HepG2 (cell line): ENCODE results near the gene C2.

Source experiments
- ATF1 ChIP-seq: IDR thresholded peaks from 2 replicates; pipeline ENCODE4 v1.6.1; 2016; ENCODE audit warnings: mild to moderate bottlenecking, control low read depth
- FOSL1 ChIP-seq: sonication (generic); formaldehyde crosslinking; IDR thresholded peaks from 2 replicates; pipeline ENCODE4 v1.9.0; 2021; ENCODE audit warnings: missing genetic modification reagents, borderline replicate concordance
- HDAC2 ChIP-seq: sonication (generic); formaldehyde crosslinking; IDR thresholded peaks from 2 replicates; pipeline ENCODE4 v1.4.0; 2020; ENCODE audit warnings: missing genetic modification reagents
- MAFF ChIP-seq: IDR thresholded peaks from 2 replicates; pipeline ENCODE4 v1.6.1; 2011; ENCODE audit warnings: low read depth, low read length, improper control_type of control experiment
- NAIF1 ChIP-seq: sonication (generic); formaldehyde crosslinking; IDR thresholded peaks from 2 replicates; pipeline ENCODE4 v1.5.0; 2020; ENCODE audit warnings: mild to moderate bottlenecking, missing genetic modification reagents, borderline replicate concordance
- POLR2A ChIP-seq, 2 experiments: IDR thresholded peaks; 2 replicates each; pipeline ENCODE4 v1.6.1; 2011; ENCODE audit warnings: low read depth in 2 of 2, low read length in 2 of 2, mild to moderate bottlenecking in 1 of 2, moderate library complexity in 1 of 2; ENCODE audit not compliant: insufficient read depth in 1 of 2
- SIN3B ChIP-seq: fragments of 150-350 bp; IDR thresholded peaks from 2 replicates; pipeline ENCODE4 v1.6.1; 2014; ENCODE audit warnings: low read length
- SNRNP70 ChIP-seq: fragments of 200-400 bp; formaldehyde crosslinking; IDR thresholded peaks from 2 replicates; pipeline ENCODE4 v1.6.1; 2017; ENCODE audit warnings: mild to moderate bottlenecking, low read depth, low read length, moderate library complexity
- ZNF367 ChIP-seq: sonication (generic); formaldehyde crosslinking; IDR thresholded peaks from 2 replicates; pipeline ENCODE4 v1.4.0; 2020; ENCODE audit warnings: missing genetic modification reagents, borderline replicate concordance
- TF ChIP-seq, protein P1 (sequence below): sonication (generic); formaldehyde crosslinking; IDR thresholded peaks from 2 replicates; pipeline ENCODE4 v1.5.0; 2020; ENCODE audit warnings: mild to moderate bottlenecking, missing genetic modification reagents, moderate library complexity
- TF ChIP-seq, protein P2 (sequence below): sonication (generic); formaldehyde crosslinking; IDR thresholded peaks from 2 replicates; pipeline ENCODE4 v1.4.0; 2020; ENCODE audit warnings: mild to moderate bottlenecking, low read depth, missing genetic modification reagents

DNA sequence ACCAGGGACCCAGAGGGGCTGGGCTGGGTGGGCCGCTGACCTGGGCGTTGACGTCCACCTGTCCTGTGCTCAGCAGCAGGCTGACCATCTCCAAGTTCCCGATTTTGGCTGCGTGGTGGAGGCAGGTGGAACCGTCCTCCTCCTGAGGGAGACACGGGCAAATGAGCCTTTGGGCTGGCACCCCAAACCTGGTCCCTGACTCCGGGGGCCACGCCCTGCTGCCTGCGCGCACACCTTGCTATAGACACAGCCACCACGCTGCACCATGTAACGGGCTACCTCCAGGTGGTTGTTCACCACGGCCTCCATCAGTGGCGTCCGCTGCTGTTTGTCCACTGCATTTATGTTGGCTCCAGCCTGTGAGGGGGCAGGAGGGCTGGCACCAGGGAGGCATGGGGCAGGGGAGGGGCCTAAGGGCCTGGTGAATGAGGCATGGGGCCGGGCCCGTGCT is 41.0 kb upstream of the C2 start:
- TF ChIP-seq ZNF367 (no peak), NAIF1 (CRISPR knock-in tag) (no peak), ATF1 (CRISPR knock-in tag) (no peak), SIN3B (no peak), MAFF (no peak), HDAC2 (no peak), FOSL1 (no peak), POLR2A (IDR thresholded peaks at IDR 0.05; ENCODE audit: insufficient read depth in 1 of 2, low read depth in 2 of 2, low read length in 2 of 2) (no peak), SNRNP70 (no peak)
- TF ChIP-seq, protein P1, sequence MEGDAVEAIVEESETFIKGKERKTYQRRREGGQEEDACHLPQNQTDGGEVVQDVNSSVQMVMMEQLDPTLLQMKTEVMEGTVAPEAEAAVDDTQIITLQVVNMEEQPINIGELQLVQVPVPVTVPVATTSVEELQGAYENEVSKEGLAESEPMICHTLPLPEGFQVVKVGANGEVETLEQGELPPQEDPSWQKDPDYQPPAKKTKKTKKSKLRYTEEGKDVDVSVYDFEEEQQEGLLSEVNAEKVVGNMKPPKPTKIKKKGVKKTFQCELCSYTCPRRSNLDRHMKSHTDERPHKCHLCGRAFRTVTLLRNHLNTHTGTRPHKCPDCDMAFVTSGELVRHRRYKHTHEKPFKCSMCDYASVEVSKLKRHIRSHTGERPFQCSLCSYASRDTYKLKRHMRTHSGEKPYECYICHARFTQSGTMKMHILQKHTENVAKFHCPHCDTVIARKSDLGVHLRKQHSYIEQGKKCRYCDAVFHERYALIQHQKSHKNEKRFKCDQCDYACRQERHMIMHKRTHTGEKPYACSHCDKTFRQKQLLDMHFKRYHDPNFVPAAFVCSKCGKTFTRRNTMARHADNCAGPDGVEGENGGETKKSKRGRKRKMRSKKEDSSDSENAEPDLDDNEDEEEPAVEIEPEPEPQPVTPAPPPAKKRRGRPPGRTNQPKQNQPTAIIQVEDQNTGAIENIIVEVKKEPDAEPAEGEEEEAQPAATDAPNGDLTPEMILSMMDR = no peak
- TF ChIP-seq, protein P2, sequence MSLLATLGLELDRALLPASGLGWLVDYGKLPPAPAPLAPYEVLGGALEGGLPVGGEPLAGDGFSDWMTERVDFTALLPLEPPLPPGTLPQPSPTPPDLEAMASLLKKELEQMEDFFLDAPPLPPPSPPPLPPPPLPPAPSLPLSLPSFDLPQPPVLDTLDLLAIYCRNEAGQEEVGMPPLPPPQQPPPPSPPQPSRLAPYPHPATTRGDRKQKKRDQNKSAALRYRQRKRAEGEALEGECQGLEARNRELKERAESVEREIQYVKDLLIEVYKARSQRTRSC (CRISPR knock-in tag) = no peak
